HepG2 (cell line): Measurements from ENCODE around the gene ETV2. TPM values are rescaled to one million over a fixed set of nuclear protein-coding genes. Genes with fewer than 3 reads are reported as not detected.

ENCODE experiments used
- DMAP1 ChIP-seq: IDR thresholded peaks from 2 replicates; pipeline ENCODE4 v1.6.1; 2016
- HDAC1 ChIP-seq: sonication (generic); formaldehyde crosslinking; IDR thresholded peaks from 2 replicates; pipeline ENCODE4 v1.5.1; 2020; ENCODE audit warnings: mild to moderate bottlenecking, missing genetic modification reagents
- HDAC6 ChIP-seq: fragments of 200-600 bp; sonication (generic); IDR thresholded peaks from 2 replicates; pipeline ENCODE4 v1.7.0; 2017; ENCODE audit warnings: mild to moderate bottlenecking, antibody characterized with exemption, low read length, low read depth
- HMGXB4 ChIP-seq, 2 experiments: sonication (generic) in 1 of 2; formaldehyde crosslinking in 1 of 2; IDR thresholded peaks; 2 replicates each; pipeline versions ENCODE4 v1.4.0 to v1.6.1; 2018 to 2020; ENCODE audit warnings: missing genetic modification reagents in 2 of 2, borderline replicate concordance in 1 of 2, low read depth in 1 of 2, mild to moderate bottlenecking in 1 of 2, missing biosample characterization in 1 of 2
- IKZF4 ChIP-seq: sonication (generic); formaldehyde crosslinking; IDR thresholded peaks from 2 replicates; pipeline ENCODE4 v1.5.1; 2020; ENCODE audit warnings: borderline replicate concordance, mild to moderate bottlenecking, low read depth, missing genetic modification reagents; ENCODE audit errors: not compliant biosample characterization
- KDM5B ChIP-seq: sonication (generic); formaldehyde crosslinking; IDR thresholded peaks from 2 replicates; pipeline ENCODE4 v1.4.0; 2020; ENCODE audit warnings: missing genetic modification reagents, mild to moderate bottlenecking, borderline replicate concordance
- MED1 ChIP-seq: sonication (generic); formaldehyde crosslinking; IDR thresholded peaks from 2 replicates; pipeline ENCODE4 v1.4.0; 2020; ENCODE audit warnings: missing genetic modification reagents
- MEIS1 ChIP-seq: sonication (generic); formaldehyde crosslinking; IDR thresholded peaks from 2 replicates; pipeline ENCODE4 v1.9.0; 2021; ENCODE audit warnings: mild to moderate bottlenecking, missing genetic modification reagents, moderate library complexity, borderline replicate concordance
- NRL ChIP-seq: sonication (generic); formaldehyde crosslinking; IDR thresholded peaks from 2 replicates; pipeline ENCODE4 v1.5.0; 2020; ENCODE audit warnings: missing genetic modification reagents, mild to moderate bottlenecking, moderate library complexity, borderline replicate concordance
- POLR2G ChIP-seq: fragments of 200-400 bp; formaldehyde crosslinking; IDR thresholded peaks from 2 replicates; pipeline ENCODE4 v1.6.1; 2018; ENCODE audit warnings: mild to moderate bottlenecking, low read depth, low read length, moderate library complexity
- SAFB2 ChIP-seq: sonication (generic); formaldehyde crosslinking; IDR thresholded peaks from 2 replicates; pipeline ENCODE4 v1.5.1; 2020; ENCODE audit warnings: missing genetic modification reagents, low read depth, mild to moderate bottlenecking, borderline replicate concordance
- SIN3A ChIP-seq: IDR thresholded peaks from 2 replicates; pipeline ENCODE4 v1.6.1; 2011; ENCODE audit warnings: low read depth, mild to moderate bottlenecking, control low read depth, low read length, borderline replicate concordance
- XRCC5 ChIP-seq: fragments of 200-400 bp; formaldehyde crosslinking; optimal IDR thresholded peaks from 2 replicates; pipeline ENCODE3; 2017; ENCODE audit warnings: mild to moderate bottlenecking, low read length
- ZBTB38 ChIP-seq: sonication (generic); formaldehyde crosslinking; IDR thresholded peaks from 2 replicates; pipeline ENCODE4 v1.5.1; 2020; ENCODE audit warnings: mild to moderate bottlenecking, missing genetic modification reagents
- ZFP1 ChIP-seq: IDR thresholded peaks from 2 replicates; pipeline ENCODE4 v1.6.1; 2016
- ZFX ChIP-seq: sonication (generic); formaldehyde crosslinking; IDR thresholded peaks from 2 replicates; pipeline ENCODE4 v1.4.0; 2020; ENCODE audit warnings: mild to moderate bottlenecking, low read depth, missing genetic modification reagents, moderate library complexity
- ZNF225 ChIP-seq: sonication (generic); formaldehyde crosslinking; IDR thresholded peaks from 2 replicates; pipeline ENCODE4 v1.4.0; 2020; ENCODE audit warnings: mild to moderate bottlenecking, missing genetic modification reagents
- ZNF44 ChIP-seq: sonication (generic); formaldehyde crosslinking; IDR thresholded peaks from 2 replicates; pipeline ENCODE4 v1.5.1; 2020; ENCODE audit warnings: mild to moderate bottlenecking, missing genetic modification reagents
- ZNF496 ChIP-seq: sonication (generic); formaldehyde crosslinking; IDR thresholded peaks from 2 replicates; pipeline ENCODE4 v1.8.1; 2023; ENCODE audit warnings: mild to moderate bottlenecking, moderate library complexity, missing genetic modification reagents; ENCODE audit not compliant: insufficient replicate concordance
- ZNF761 ChIP-seq: sonication (generic); formaldehyde crosslinking; conservative IDR thresholded peaks from 2 replicates; pipeline ENCODE4 v1.4.0; 2020; ENCODE audit warnings: mild to moderate bottlenecking, missing genetic modification reagents
- ZNF768 ChIP-seq: sonication (generic); formaldehyde crosslinking; IDR thresholded peaks from 2 replicates; pipeline ENCODE4 v1.4.0; 2020; ENCODE audit warnings: missing genetic modification reagents
- ZSCAN21 ChIP-seq: sonication (generic); formaldehyde crosslinking; IDR thresholded peaks from 2 replicates; pipeline ENCODE4 v1.8.0; 2022; ENCODE audit warnings: mild to moderate bottlenecking, missing genetic modification reagents, moderate library complexity, borderline replicate concordance
- ZSCAN25 ChIP-seq: sonication (generic); formaldehyde crosslinking; IDR thresholded peaks from 2 replicates; pipeline ENCODE4 v1.8.0; 2022; ENCODE audit warnings: mild to moderate bottlenecking, missing genetic modification reagents
- polyA plus RNA-seq, 8 experiments: library from polyadenylated mRNA; depleted of rRNA in 3 of 8; stranded (reverse) in 7 of 8; unstranded in 1 of 8; fragments of >200 nt; fragmentation: Illumina TruSeq in 4 of 8; extraction: Trizol in 4 of 8; gene quantifications; 2 replicates each; pipeline versions ENCODE4 v1.2.1 to v1.2.3, GENCODE V29; 2011 to 2016; ENCODE audit warnings: low read depth in 4 of 8, missing spikeins in 1 of 8, mixed read lengths in 1 of 8; ENCODE audit not compliant: insufficient read depth in 1 of 8
- total RNA-seq, 5 experiments: library from RNA; depleted of rRNA; stranded (reverse); fragments of >200 nt; fragmentation: Illumina TruSeq; extraction: Trizol; gene quantifications; 2 replicates each; pipeline ENCODE4 v1.2.3, GENCODE V29; 2016; ENCODE audit warnings: low read depth in 1 of 5
- TF ChIP-seq, protein P1 (sequence below): sonication (generic); formaldehyde crosslinking; IDR thresholded peaks from 2 replicates; pipeline ENCODE4 v1.5.0; 2020; ENCODE audit warnings: missing genetic modification reagents, mild to moderate bottlenecking, borderline replicate concordance
- TF ChIP-seq, protein P2 (sequence below): sonication (generic); formaldehyde crosslinking; IDR thresholded peaks from 2 replicates; pipeline ENCODE4 v1.5.0; 2020; ENCODE audit warnings: missing genetic modification reagents

ETV2 gene
- total and polyA plus RNA-seq, 2 of the 13 experiments (the other 11 are each of a cell fraction or from before 2014, with no cell fraction given): 0.07 to 0.20 TPM

- TF ChIP-seq KDM5B (CRISPR knock-in tag): peak; percentile 16; the same call in 1 of the 2 replicates
- no peak for TF ChIP-seq ZNF496 (CRISPR knock-in tag)
- TF ChIP-seq ZNF768 (CRISPR knock-in tag): peak; percentile 93
- TF ChIP-seq ZSCAN21 (CRISPR knock-in tag): 0 out of 2 replicates have a peak, but pooled peaks have one; percentile 42
- 0 out of 2 replicates have a peak, but pooled peaks have one; percentile 38 for TF ChIP-seq ZNF225
- TF ChIP-seq POLR2G: 0 out of 2 replicates have a peak, but pooled peaks have one; percentile 25
- peak; percentile 38 for TF ChIP-seq XRCC5
- peak; percentile 36; the same call in 1 of the 2 replicates for TF ChIP-seq MEIS1 (CRISPR knock-in tag)
- TF ChIP-seq MED1: 0 out of 2 replicates have a peak, but pooled peaks have one; percentile 38
- TF ChIP-seq ZFX (CRISPR knock-in tag): peak; percentile 76
- TF ChIP-seq IKZF4 (CRISPR knock-in tag): peak; percentile 16
- 0 out of 4 replicates have a peak, but pooled peaks of 1 of the 2 experiments have one; percentile 45 for TF ChIP-seq HMGXB4 (CRISPR knock-in tag; IDR thresholded peaks at IDR 0.05; ENCODE audit: borderline replicate concordance in 1 of 2, low read depth in 1 of 2)
- TF ChIP-seq DMAP1: no peak
- TF ChIP-seq ZBTB38: peak; percentile 31; the same call in 1 of the 2 replicates
- TF ChIP-seq NRL (CRISPR knock-in tag): 0 out of 2 replicates have a peak, but pooled peaks have one; percentile 35
- no peak for TF ChIP-seq ZFP1 (CRISPR knock-in tag)
- peak; percentile 36; the same call in 1 of the 2 replicates for TF ChIP-seq SIN3A
- peak; percentile 79; the same call in 1 of the 2 replicates for TF ChIP-seq ZSCAN25 (CRISPR knock-in tag)
- TF ChIP-seq, protein P1, sequence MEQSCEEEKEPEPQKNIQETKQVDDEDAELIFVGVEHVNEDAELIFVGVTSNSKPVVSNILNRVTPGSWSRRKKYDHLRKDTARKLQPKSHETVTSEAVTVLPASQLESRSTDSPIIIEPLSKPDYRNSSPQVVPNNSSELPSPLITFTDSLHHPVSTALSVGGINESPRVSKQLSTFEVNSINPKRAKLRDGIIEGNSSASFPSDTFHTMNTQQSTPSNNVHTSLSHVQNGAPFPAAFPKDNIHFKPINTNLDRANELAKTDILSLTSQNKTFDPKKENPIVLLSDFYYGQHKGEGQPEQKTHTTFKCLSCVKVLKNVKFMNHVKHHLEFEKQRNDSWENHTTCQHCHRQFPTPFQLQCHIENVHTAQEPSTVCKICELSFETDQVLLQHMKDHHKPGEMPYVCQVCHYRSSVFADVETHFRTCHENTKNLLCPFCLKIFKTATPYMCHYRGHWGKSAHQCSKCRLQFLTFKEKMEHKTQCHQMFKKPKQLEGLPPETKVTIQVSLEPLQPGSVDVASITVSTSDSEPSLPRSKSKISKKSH: 0 out of 2 replicates have a peak, but pooled peaks have one; percentile 16
- no peak for TF ChIP-seq ZNF761
- TF ChIP-seq SAFB2 (CRISPR knock-in tag): no peak
- 0 out of 2 replicates have a peak, but pooled peaks have one; percentile 17 for TF ChIP-seq ZNF44 (CRISPR knock-in tag)
- TF ChIP-seq, protein P2, sequence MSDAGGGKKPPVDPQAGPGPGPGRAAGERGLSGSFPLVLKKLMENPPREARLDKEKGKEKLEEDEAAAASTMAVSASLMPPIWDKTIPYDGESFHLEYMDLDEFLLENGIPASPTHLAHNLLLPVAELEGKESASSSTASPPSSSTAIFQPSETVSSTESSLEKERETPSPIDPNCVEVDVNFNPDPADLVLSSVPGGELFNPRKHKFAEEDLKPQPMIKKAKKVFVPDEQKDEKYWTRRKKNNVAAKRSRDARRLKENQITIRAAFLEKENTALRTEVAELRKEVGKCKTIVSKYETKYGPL (CRISPR knock-in tag): no peak
- TF ChIP-seq HDAC6: no peak
- 0 out of 2 replicates have a peak, but pooled peaks have one; percentile 25 for TF ChIP-seq HDAC1 (CRISPR knock-in tag)
Measured at GRCh38 chr19:35673121-35673804, 31.7 kb downstream of the ETV2 start (continued).
